GM12878 (cell line): ENCODE results near the gene RBKS.

ENCODE experiments used
- ASH2L ChIP-seq: fragments of 300-600, 200-600 bp; sonication (generic); IDR thresholded peaks from 2 replicates; pipeline ENCODE4 v1.6.1; 2017; ENCODE audit warnings: low read depth, mild to moderate bottlenecking, borderline replicate concordance
- MYC ChIP-seq: IDR thresholded peaks from 2 replicates; pipeline ENCODE4 v1.6.1; 2011; ENCODE audit warnings: mild to moderate bottlenecking, low read length, moderate library complexity, inconsistent platforms; ENCODE audit not compliant: insufficient read depth, insufficient replicate concordance, insufficient read length, severe bottlenecking
- NFIC ChIP-seq: IDR thresholded peaks from 2 replicates; pipeline ENCODE4 v1.6.1; 2012; ENCODE audit warnings: low read depth, mild to moderate bottlenecking, inconsistent platforms, low read length, moderate library complexity
- POLR2AphosphoS2 ChIP-seq: IDR thresholded peaks from 2 replicates; pipeline ENCODE4 v1.6.1; 2011; ENCODE audit warnings: low read depth, mild to moderate bottlenecking, low read length, improper control_type of control experiment, moderate library complexity

DNA sequence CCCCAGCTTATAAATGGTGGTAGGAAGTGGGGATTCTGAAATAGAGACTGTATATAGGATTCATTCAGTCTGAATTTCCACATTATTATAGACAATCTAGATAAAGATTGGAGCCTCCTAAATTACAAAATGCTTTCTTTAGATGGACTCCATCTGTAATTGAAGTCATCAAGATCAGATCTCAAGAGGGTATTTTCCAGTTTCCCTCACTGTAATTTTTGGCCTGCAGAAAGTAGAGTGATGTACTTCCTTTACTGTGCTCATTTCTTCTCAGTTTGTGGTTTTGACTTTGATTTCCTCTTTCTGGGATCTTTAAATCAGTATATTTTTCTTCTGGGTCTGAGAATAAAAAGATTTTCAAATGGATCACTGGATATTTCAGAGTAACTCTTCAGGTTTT is 7.5 kb upstream of the RBKS start:
- TF ChIP-seq NFIC: no peak
- no peak for TF ChIP-seq MYC
- no peak for TF ChIP-seq ASH2L
- no peak for TF ChIP-seq POLR2AphosphoS2
